Right lung (tissue), 5 donors: ENCODE results near the gene RNF212. TPM values are rescaled to one million over a fixed set of nuclear protein-coding genes. Genes with fewer than 3 reads are reported as not detected.

ENCODE experiments used
- polyA plus RNA-seq, 5 donors: library from polyadenylated mRNA; unstranded; fragments of 120-200 nt; gene quantifications; one replicate each; pipeline versions ENCODE4 v1.2.1 to v1.2.3, GENCODE V29; 2013; ENCODE audit warnings: inconsistent platforms in 1 of 5, low replicate concordance in 1 of 5; ENCODE audit not compliant: insufficient read length in 5 of 5, insufficient read depth in 1 of 5

The RNF212 gene
- polyA plus RNA-seq, 5 donors = 6.1 to 11.8 (median 11.0) TPM

Other genes starting within 250 kb of the RNF212 start
- 10 to 100 TPM; 37.5 to 62.9 (median 52.1) TPM for gene GAK, start 181.2 kb downstream of the RNF212 start, polyA plus RNA-seq
- gene TMEM175, start 181.1 kb downstream of the RNF212 start, polyA plus RNA-seq = 10 to 100 TPM; 24.8 to 32.4 (median 28.5) TPM
- 10 to 100 TPM in 1 of 5 donors, 1 to 10 TPM in 4; 4.1 to 10.3 (median 5.2) TPM for gene DGKQ, start 140.0 kb downstream of the RNF212 start, polyA plus RNA-seq
- gene IDUA, start 126.5 kb downstream of the RNF212 start, polyA plus RNA-seq = 10 to 100 TPM in 4 of 5 donors, 1 to 10 TPM in 1; 9.9 to 22.1 (median 16.9) TPM
- gene SLC26A1, start 120.2 kb downstream of the RNF212 start, polyA plus RNA-seq = 1 to 10 TPM; 3.5 to 9.1 (median 5.2) TPM
- 10 to 100 TPM; 15.1 to 31.3 (median 20.7) TPM for gene FGFRL1, start 101.9 kb downstream of the RNF212 start, polyA plus RNA-seq
- gene SPON2, start 59.0 kb upstream of the RNF212 start, polyA plus RNA-seq = 10 to 100 TPM in 4 of 5 donors, 1 to 10 TPM in 1; 6.9 to 47.5 (median 17.0) TPM
- 100 to 1,000 TPM in 4 of 5 donors, 10 to 100 TPM in 1; 81.1 to 178 (median 115) TPM for gene CTBP1, start 135.6 kb upstream of the RNF212 start, polyA plus RNA-seq
- gene MAEA, start 176.3 kb upstream of the RNF212 start, polyA plus RNA-seq = 10 to 100 TPM; 44.4 to 69.1 (median 58.5) TPM
- gene UVSSA, start 233.6 kb upstream of the RNF212 start, polyA plus RNA-seq = 10 to 100 TPM in 4 of 5 donors, 1 to 10 TPM in 1; 9.6 to 21.2 (median 15.5) TPM